HL-60 (cell line): ENCODE measurements around the gene DLG1.

ENCODE experiments used
- DNase-seq, 2 experiments: peaks; one replicate each; pipeline ENCODE4 v3.0.0-alpha.2; 2010 to 2020; ENCODE audit warnings: low read depth in 1 of 2, low spot score in 1 of 2
- H3K27ac ChIP-seq: fragments of 250-450 bp; sonication (Bioruptor Pico); replicated peaks from 2 replicates; pipeline ENCODE4 v1.5.1; 2020; ENCODE audit warnings: mild to moderate bottlenecking, moderate library complexity
- H3K27me3 ChIP-seq: fragments of 250-450 bp; sonication (Bioruptor Pico); 2 replicates; pipeline ENCODE4 v1.5.1; 2021; ENCODE audit warnings: mild to moderate bottlenecking, moderate library complexity; ENCODE audit not compliant: insufficient read depth, poor library complexity, severe bottlenecking
- H3K4me3 ChIP-seq: replicated peaks from 2 replicates; pipeline ENCODE4 v1.5.1; 2011; ENCODE audit warnings: mild to moderate bottlenecking, control low read depth, low read length; ENCODE audit not compliant: insufficient read depth
- CTCF ChIP-seq: IDR thresholded peaks from one replicate; pipeline ENCODE4 v1.5.1; 2011; ENCODE audit warnings: low read length, control low read depth, inconsistent platforms; ENCODE audit not compliant: insufficient read depth
- GABPA ChIP-seq: IDR thresholded peaks from 2 replicates; pipeline ENCODE4 v1.6.1; 2012; ENCODE audit warnings: low read depth
- POLR2AphosphoS5 ChIP-seq: IDR thresholded peaks from 2 replicates; pipeline ENCODE4 v1.6.1; 2012; ENCODE audit warnings: low read depth
- REST ChIP-seq: IDR thresholded peaks from 2 replicates; pipeline ENCODE4 v1.6.1; 2012; ENCODE audit warnings: low read depth; ENCODE audit not compliant: insufficient replicate concordance
- SPI1 ChIP-seq: IDR thresholded peaks from 2 replicates; pipeline ENCODE4 v1.6.1; 2012; ENCODE audit warnings: low read depth, mild to moderate bottlenecking, borderline replicate concordance

DLG1 gene

GRCh38 chr3:197103766-197104165 is 194.6 kb downstream of the DLG1 start:
- no peak for DNase-seq
- no peaks in the 10 kb centered on the region for H3K27me3 ChIP-seq
- no peak for TF ChIP-seq GABPA
- TF ChIP-seq POLR2AphosphoS5: no peak
- TF ChIP-seq REST: no peak
- TF ChIP-seq SPI1: no peak

GRCh38 chr3:197093871-197094270 is 204.5 kb downstream of the DLG1 start:
- Histone ChIP-seq H3K27me3 (no peaks in the 10 kb centered on the region), H3K4me3 (no peak overlapping the region), H3K27ac (no peak overlapping the region)
- no peak for TF ChIP-seq POLR2AphosphoS5
- no peak for TF ChIP-seq GABPA
- no peak for TF ChIP-seq SPI1
- no peak for TF ChIP-seq CTCF
- no peak for TF ChIP-seq REST
- no peak for DNase-seq

More at GRCh38 chr3:197103766-197104165, 194.6 kb downstream of the DLG1 start:
- Histone ChIP-seq H3K27ac (no peak overlapping the region), H3K4me3 (no peak overlapping the region)

GRCh38 chr3:197088370-197088769 is 210.0 kb downstream of the DLG1 start:
- no peak overlapping the region for H3K27ac ChIP-seq
- H3K4me3 ChIP-seq: no peak overlapping the region
- peak; percentile 5 to 24 for DNase-seq
- TF ChIP-seq GABPA (0 out of 2 replicates have a peak, but pooled peaks have one; percentile 25), SPI1 (peak; percentile 79), CTCF (no peak)
- H3K27me3 ChIP-seq: no peaks in the 10 kb centered on the region

GRCh38 chr3:197085137-197085536 is 213.3 kb downstream of the DLG1 start:
- Histone ChIP-seq H3K27ac (no peak overlapping the region), H3K27me3 (no peaks in the 10 kb centered on the region), H3K4me3 (no peak overlapping the region)
- DNase-seq: no peak
- no peak for TF ChIP-seq REST
- no peak for TF ChIP-seq POLR2AphosphoS5
- TF ChIP-seq SPI1: no peak
- no peak for TF ChIP-seq GABPA
- no peak for TF ChIP-seq CTCF
